NCI-H748 (cell line): ENCODE measurements around the gene PGF.
A peak's percentile ranks its signal among the peaks of the same experiment; 100 is the strongest.

Source experiments
- DNase-seq: peaks from one replicate; lab custom pipeline; 2025; ENCODE audit not compliant: unreplicated experiment; lab: John Stamatoyannopoulos, UW

PGF gene

GRCh38 chr14:74921053-74921620 is 34.3 kb downstream of the PGF start:
- DNase-seq: no peak

GRCh38 chr14:74920281-74920680 is 35.1 kb downstream of the PGF start:
- no peak for DNase-seq

GRCh38 chr14:74919421-74920165 is 35.8 kb downstream of the PGF start:
- no peak for DNase-seq

GRCh38 chr14:74918380-74918779 is 37.0 kb downstream of the PGF start:
- no peak for DNase-seq

GRCh38 chr14:74917646-74918081 is 37.7 kb downstream of the PGF start:
- DNase-seq: no peak

- DNase-seq: no peak
Measured at GRCh38 chr14:74917178-74917543, 38.2 kb downstream of the PGF start.

- no peak for DNase-seq
Measured at GRCh38 chr14:74915826-74916225, 39.6 kb downstream of the PGF start.

GRCh38 chr14:74915426-74915825 is 40.0 kb downstream of the PGF start:
- no peak for DNase-seq

GRCh38 chr14:74913986-74914573 is 41.3 kb downstream of the PGF start:
- DNase-seq: peak; percentile 48

GRCh38 chr14:74913393-74913910 is 41.9 kb downstream of the PGF start:
- no peak for DNase-seq

- no peak for DNase-seq
Measured at GRCh38 chr14:74912801-74913200, 42.6 kb downstream of the PGF start.

GRCh38 chr14:74912111-74912510 is 43.3 kb downstream of the PGF start:
- DNase-seq: no peak

GRCh38 chr14:74911704-74912103 is 43.7 kb downstream of the PGF start:
- no peak for DNase-seq

GRCh38 chr14:74911221-74911620 is 44.2 kb downstream of the PGF start:
- no peak for DNase-seq

- DNase-seq: no peak
Measured at GRCh38 chr14:74910556-74910955, 44.8 kb downstream of the PGF start.

GRCh38 chr14:74909911-74910310 is 45.5 kb downstream of the PGF start:
- no peak for DNase-seq

GRCh38 chr14:74909501-74909900 is 45.9 kb downstream of the PGF start:
- DNase-seq: no peak

GRCh38 chr14:74908861-74909341 is 46.5 kb downstream of the PGF start:
- no peak for DNase-seq

GRCh38 chr14:74907744-74908143 is 47.7 kb downstream of the PGF start:
- DNase-seq: no peak

GRCh38 chr14:74906925-74907521 is 48.4 kb downstream of the PGF start:
- no peak for DNase-seq

- peak; percentile 53 for DNase-seq
Measured at GRCh38 chr14:74905595-74906142, 49.7 kb downstream of the PGF start.
